Gastroesophageal sphincter (tissue), 4 donors: ENCODE data around the gene GATA5. TPM values are rescaled to one million over a fixed set of nuclear protein-coding genes. Genes with fewer than 3 reads are reported as not detected.

ENCODE experiments used
- ATAC-seq: fragments of 150-250 bp; one replicate; pipeline ENCODE4 v1.9.1; 2016; ENCODE audit warnings: mild to moderate bottlenecking, moderate library complexity
- H3K27ac ChIP-seq, 4 donors: fragments of 200-600 bp; sonication (generic) in 3 of 4; 1 replicate in 3 of 4; 2 replicates in 1 of 4; pipeline ENCODE4 v1.5.1; 2016 to 2019
- H3K27me3 ChIP-seq: fragments of 200-600 bp; sonication (generic); one replicate; pipeline ENCODE4 v1.5.1; 2019
- H3K36me3 ChIP-seq, 2 donors: fragments of 200-600 bp; sonication (generic); one replicate each; pipeline ENCODE4 v1.5.1; 2019; ENCODE audit warnings: control low read depth in 1 of 2
- H3K4me1 ChIP-seq, 3 donors: fragments of 200-600 bp; sonication (generic); 1 replicate in 2 of 3; 2 replicates in 1 of 3; pipeline ENCODE4 v1.5.1; 2016 to 2019; ENCODE audit warnings: control low read depth in 2 of 3
- H3K4me3 ChIP-seq, 2 donors: fragments of 200-600 bp; sonication (generic); one replicate each; pipeline ENCODE4 v1.5.1; 2019; ENCODE audit warnings: mild to moderate bottlenecking in 1 of 2, moderate library complexity in 1 of 2
- H3K9me3 ChIP-seq, 3 donors: fragments of 200-600 bp; sonication (generic); one replicate each; pipeline ENCODE4 v1.5.1; 2017 to 2019; ENCODE audit warnings: control low read depth in 2 of 3
- EP300 ChIP-seq: sonication (generic); formaldehyde crosslinking; IDR thresholded peaks from one replicate; pipeline ENCODE4 v1.6.1; 2017; ENCODE audit warnings: antibody characterized with exemption, mild to moderate bottlenecking
- POLR2A ChIP-seq, 2 donors: fragments of 450-650 bp; IDR thresholded peaks; one replicate each; pipeline ENCODE4 v1.6.1; 2017; ENCODE audit warnings: antibody characterized with exemption in 2 of 2, mild to moderate bottlenecking in 2 of 2, moderate library complexity in 1 of 2
- POLR2AphosphoS5 ChIP-seq: sonication (generic); formaldehyde crosslinking; IDR thresholded peaks from one replicate; pipeline ENCODE4 v1.6.1; 2017; ENCODE audit warnings: antibody characterized with exemption
- WGBS, 2 donors: methylation state at CpG; one replicate each; pipeline ENCODE4 v1.1.5; 2018; ENCODE audit warnings: low coverage in 1 of 2; 5-methylcytosine and 5-hydroxymethylcytosine counted together
- total RNA-seq, 4 donors: library from RNA; depleted of rRNA; stranded (reverse); fragments of >200 nt; gene quantifications; one replicate each; pipeline ENCODE4 v1.1.0, GENCODE V29; 2016
- TF ChIP-seq, protein P1 (sequence below), 4 experiments: fragments of 200-600 bp in 2 of 4; fragments of 450-650 bp in 2 of 4; sonication (generic) in 1 of 4; IDR thresholded peaks; one replicate each; pipeline ENCODE4 v1.5.1; 2017 to 2019; ENCODE audit warnings: antibody characterized with exemption in 4 of 4, mild to moderate bottlenecking in 2 of 4, moderate library complexity in 2 of 4

Gene GATA5
- total RNA-seq, 4 donors from 2014 or later, result 0.31 to 2.2 (median 1.1) TPM

DNA sequence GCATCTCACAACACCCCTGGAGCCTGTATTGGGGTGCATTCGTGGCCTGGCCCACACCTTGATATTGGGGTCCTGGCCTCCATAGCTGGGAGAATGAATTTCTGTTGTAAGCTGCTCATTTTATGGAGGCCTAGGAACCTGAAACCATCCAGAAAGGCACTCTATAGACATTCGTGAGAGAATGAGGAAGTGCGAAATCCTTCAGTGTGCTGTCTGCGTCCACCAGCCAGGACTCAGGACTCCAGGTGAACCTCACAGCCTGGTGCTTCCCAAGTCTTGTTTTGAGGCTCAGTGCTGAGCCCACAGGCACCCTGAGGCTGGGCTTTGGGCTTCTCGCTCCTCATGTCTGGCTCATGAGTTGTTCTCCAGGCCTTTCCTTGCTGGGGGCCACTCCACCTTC lies 36.6 kb downstream of the GATA5 start:
- Histone ChIP-seq H3K27ac (no peak overlapping the region), H3K27me3 (peaks cover 15% of the 10 kb centered on the region)
- 61% methylated on average over 3 of the region's 5 CpGs; no CpG with 5 or more reads in 1 of the 2 donors for WGBS, 2 donors

GRCh38 chr20:62437927-62438326 lies 37.9 kb downstream of the GATA5 start:
- peak; percentile 47 for ATAC-seq
- TF ChIP-seq, protein P1, sequence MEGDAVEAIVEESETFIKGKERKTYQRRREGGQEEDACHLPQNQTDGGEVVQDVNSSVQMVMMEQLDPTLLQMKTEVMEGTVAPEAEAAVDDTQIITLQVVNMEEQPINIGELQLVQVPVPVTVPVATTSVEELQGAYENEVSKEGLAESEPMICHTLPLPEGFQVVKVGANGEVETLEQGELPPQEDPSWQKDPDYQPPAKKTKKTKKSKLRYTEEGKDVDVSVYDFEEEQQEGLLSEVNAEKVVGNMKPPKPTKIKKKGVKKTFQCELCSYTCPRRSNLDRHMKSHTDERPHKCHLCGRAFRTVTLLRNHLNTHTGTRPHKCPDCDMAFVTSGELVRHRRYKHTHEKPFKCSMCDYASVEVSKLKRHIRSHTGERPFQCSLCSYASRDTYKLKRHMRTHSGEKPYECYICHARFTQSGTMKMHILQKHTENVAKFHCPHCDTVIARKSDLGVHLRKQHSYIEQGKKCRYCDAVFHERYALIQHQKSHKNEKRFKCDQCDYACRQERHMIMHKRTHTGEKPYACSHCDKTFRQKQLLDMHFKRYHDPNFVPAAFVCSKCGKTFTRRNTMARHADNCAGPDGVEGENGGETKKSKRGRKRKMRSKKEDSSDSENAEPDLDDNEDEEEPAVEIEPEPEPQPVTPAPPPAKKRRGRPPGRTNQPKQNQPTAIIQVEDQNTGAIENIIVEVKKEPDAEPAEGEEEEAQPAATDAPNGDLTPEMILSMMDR (IDR thresholded peaks at IDR 0.05), result no peak
- TF ChIP-seq POLR2AphosphoS5, result no peak
- TF ChIP-seq POLR2A (IDR thresholded peaks at IDR 0.05), result no peak
- no peak for TF ChIP-seq EP300
- Histone ChIP-seq H3K27ac (peak overlapping the region in 3 of 4 donors; percentile 56 to 72 (median 68)), H3K4me3 (no peak overlapping the region), H3K9me3 (no peaks in the 10 kb centered on the region), H3K36me3 (no peaks in the 10 kb centered on the region), H3K27me3 (peaks cover 15% of the 10 kb centered on the region), H3K4me1 (peaks cover 0 to 38% (median 12%) of the 10 kb centered on the region in 3 donors)
- WGBS, 2 donors, result 40 to 50% methylated on average over 2 to 4 of the region's 24 CpGs

More for the DNA sequence above, 36.6 kb downstream of the GATA5 start:
- TF ChIP-seq EP300 (no peak), POLR2A (IDR thresholded peaks at IDR 0.05) (no peak), POLR2AphosphoS5 (no peak)
- TF ChIP-seq, protein P1 (IDR thresholded peaks at IDR 0.05), result no peak
- H3K9me3 ChIP-seq, result no peaks in the 10 kb centered on the region
- H3K4me3 ChIP-seq, result no peak overlapping the region
- peaks cover 0 to 25% (median 8%) of the 10 kb centered on the region in 3 donors for H3K4me1 ChIP-seq
- no peaks in the 10 kb centered on the region for H3K36me3 ChIP-seq
- no peak for ATAC-seq

DNA sequence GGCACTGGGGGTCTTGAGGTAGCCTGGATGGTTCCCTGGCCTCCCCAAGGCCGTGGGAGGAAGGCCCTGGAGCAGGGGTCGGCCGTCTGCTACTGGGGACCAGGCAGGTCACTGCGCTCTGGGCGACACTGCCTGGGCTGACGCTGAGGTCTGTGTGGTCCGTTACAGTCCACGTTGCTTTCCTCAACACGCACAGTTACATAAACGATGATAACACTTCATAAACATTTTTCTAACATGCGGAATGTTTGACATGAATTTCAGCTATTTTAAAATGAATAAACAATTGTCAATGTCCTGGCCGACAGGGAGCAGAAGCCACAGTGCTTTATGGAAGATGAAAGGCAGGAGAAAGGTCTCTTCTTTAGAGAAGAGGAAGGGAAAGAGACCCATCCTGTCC lies 38.3 kb downstream of the GATA5 start:
- Histone ChIP-seq H3K27me3 (peaks cover 15% of the 10 kb centered on the region), H3K4me1 (peaks cover 0 to 39% (median 12%) of the 10 kb centered on the region in 3 donors), H3K27ac (peak overlapping the region in 3 of 4 donors; percentile 56 to 72 (median 68)), H3K4me3 (no peak overlapping the region), H3K36me3 (no peaks in the 10 kb centered on the region), H3K9me3 (no peaks in the 10 kb centered on the region)
- no peak for ATAC-seq
- TF ChIP-seq, protein P1 (IDR thresholded peaks at IDR 0.05), result no peak
- no peak for TF ChIP-seq EP300
- no peak for TF ChIP-seq POLR2AphosphoS5
- TF ChIP-seq POLR2A (IDR thresholded peaks at IDR 0.05), result no peak
- WGBS, 2 donors, result 19 to 28% methylated on average over 3 to 7 of the region's 12 CpGs

DNA sequence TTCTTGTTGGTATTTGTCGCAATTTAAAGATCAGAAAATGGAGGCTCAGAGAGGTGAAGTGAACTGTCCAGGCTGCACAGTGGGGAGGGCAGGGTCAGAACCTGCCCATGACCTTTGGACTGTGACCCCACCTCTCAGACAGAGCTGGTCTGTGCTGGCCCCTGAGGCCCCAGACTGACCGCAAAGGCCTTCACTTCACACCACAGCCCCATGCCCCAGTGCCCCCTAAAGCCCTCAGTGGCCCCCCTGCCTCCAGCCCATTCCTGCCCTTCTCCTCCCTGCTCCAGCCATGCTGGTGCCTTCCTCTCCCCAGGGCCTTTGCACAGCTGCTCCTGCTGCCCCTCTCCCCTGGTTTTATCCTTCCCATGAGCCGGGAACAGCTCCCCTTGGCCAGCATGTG lies 39.1 kb downstream of the GATA5 start:
- ATAC-seq, result no peak
- Histone ChIP-seq H3K27me3 (peaks cover 15% of the 10 kb centered on the region), H3K4me1 (peaks cover 0 to 39% (median 12%) of the 10 kb centered on the region in 3 donors), H3K27ac (no peak overlapping the region), H3K4me3 (no peak overlapping the region), H3K9me3 (no peaks in the 10 kb centered on the region), H3K36me3 (no peaks in the 10 kb centered on the region)
- 100% methylated on average over 1 of the region's 3 CpGs for WGBS, 2 donors
- TF ChIP-seq POLR2AphosphoS5, result no peak
- no peak for TF ChIP-seq EP300
- TF ChIP-seq, protein P1 (IDR thresholded peaks at IDR 0.05), result no peak
- no peak for TF ChIP-seq POLR2A (IDR thresholded peaks at IDR 0.05)
